Gastroesophageal sphincter (tissue), 4 donors: ENCODE results near the gene BABAM2. TPM values are rescaled to one million over a fixed set of nuclear protein-coding genes. Genes with fewer than 3 reads are reported as not detected.

ENCODE experiments used
- ATAC-seq: fragments of 150-250 bp; one replicate; pipeline ENCODE4 v1.9.1; 2016; ENCODE audit warnings: mild to moderate bottlenecking, moderate library complexity
- H3K27ac ChIP-seq, 4 donors: fragments of 200-600 bp; sonication (generic) in 3 of 4; 1 replicate in 3 of 4; 2 replicates in 1 of 4; pipeline ENCODE4 v1.5.1; 2016 to 2019
- H3K27me3 ChIP-seq: fragments of 200-600 bp; sonication (generic); one replicate; pipeline ENCODE4 v1.5.1; 2019
- H3K36me3 ChIP-seq, 2 donors: fragments of 200-600 bp; sonication (generic); one replicate each; pipeline ENCODE4 v1.5.1; 2019; ENCODE audit warnings: control low read depth in 1 of 2
- H3K4me1 ChIP-seq, 3 donors: fragments of 200-600 bp; sonication (generic); 1 replicate in 2 of 3; 2 replicates in 1 of 3; pipeline ENCODE4 v1.5.1; 2016 to 2019; ENCODE audit warnings: control low read depth in 2 of 3
- H3K4me3 ChIP-seq, 2 donors: fragments of 200-600 bp; sonication (generic); one replicate each; pipeline ENCODE4 v1.5.1; 2019; ENCODE audit warnings: mild to moderate bottlenecking in 1 of 2, moderate library complexity in 1 of 2
- H3K9me3 ChIP-seq, 3 donors: fragments of 200-600 bp; sonication (generic); one replicate each; pipeline ENCODE4 v1.5.1; 2017 to 2019; ENCODE audit warnings: control low read depth in 2 of 3
- EP300 ChIP-seq: sonication (generic); formaldehyde crosslinking; IDR thresholded peaks from one replicate; pipeline ENCODE4 v1.6.1; 2017; ENCODE audit warnings: antibody characterized with exemption, mild to moderate bottlenecking
- POLR2A ChIP-seq, 2 donors: fragments of 450-650 bp; IDR thresholded peaks; one replicate each; pipeline ENCODE4 v1.6.1; 2017; ENCODE audit warnings: antibody characterized with exemption in 2 of 2, mild to moderate bottlenecking in 2 of 2, moderate library complexity in 1 of 2
- POLR2AphosphoS5 ChIP-seq: sonication (generic); formaldehyde crosslinking; IDR thresholded peaks from one replicate; pipeline ENCODE4 v1.6.1; 2017; ENCODE audit warnings: antibody characterized with exemption
- WGBS, 2 donors: methylation state at CpG; one replicate each; pipeline ENCODE4 v1.1.5; 2018; ENCODE audit warnings: low coverage in 1 of 2; 5-methylcytosine and 5-hydroxymethylcytosine counted together
- total RNA-seq, 4 donors: library from RNA; depleted of rRNA; stranded (reverse); fragments of >200 nt; gene quantifications; one replicate each; pipeline ENCODE4 v1.1.0, GENCODE V29; 2016
- TF ChIP-seq, protein P1 (sequence below), 4 experiments: fragments of 200-600 bp in 2 of 4; fragments of 450-650 bp in 2 of 4; sonication (generic) in 1 of 4; IDR thresholded peaks; one replicate each; pipeline ENCODE4 v1.5.1; 2017 to 2019; ENCODE audit warnings: antibody characterized with exemption in 4 of 4, mild to moderate bottlenecking in 2 of 4, moderate library complexity in 2 of 4

Gene BABAM2
- total RNA-seq, 4 donors from 2014 or later, result 28.5 to 43.6 (median 37.4) TPM

DNA sequence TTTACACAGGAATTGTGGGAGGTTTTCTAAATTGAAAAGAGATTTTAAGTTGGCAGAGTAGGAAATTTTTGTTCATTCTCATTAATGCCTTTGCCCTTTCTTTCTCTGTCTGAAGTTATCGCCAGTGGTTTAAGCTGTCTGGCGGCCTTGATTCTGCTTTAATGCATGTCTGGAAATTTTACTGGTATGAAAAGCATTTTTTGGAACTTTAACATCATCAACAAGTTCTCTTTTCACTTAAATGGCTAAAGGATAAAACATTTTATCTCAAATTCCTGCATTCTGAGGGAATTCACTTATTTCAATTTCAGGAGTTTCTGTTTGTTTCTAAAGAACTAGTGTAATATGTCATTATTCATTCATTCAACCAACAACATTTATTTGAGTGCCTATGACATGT is 268.3 kb downstream of the BABAM2 start:
- no peak for ATAC-seq
- Histone ChIP-seq H3K4me3 (no peak overlapping the region), H3K36me3 (no peaks in the 10 kb centered on the region), H3K9me3 (peaks cover 0 to 7% (median 0%) of the 10 kb centered on the region in 3 donors), H3K27me3 (no peaks in the 10 kb centered on the region), H3K27ac (no peak overlapping the region), H3K4me1 (peaks cover 2 to 18% (median 7%) of the 10 kb centered on the region in 3 donors)
- TF ChIP-seq POLR2A (IDR thresholded peaks at IDR 0.05) (no peak), POLR2AphosphoS5 (no peak), EP300 (no peak)
- TF ChIP-seq, protein P1, sequence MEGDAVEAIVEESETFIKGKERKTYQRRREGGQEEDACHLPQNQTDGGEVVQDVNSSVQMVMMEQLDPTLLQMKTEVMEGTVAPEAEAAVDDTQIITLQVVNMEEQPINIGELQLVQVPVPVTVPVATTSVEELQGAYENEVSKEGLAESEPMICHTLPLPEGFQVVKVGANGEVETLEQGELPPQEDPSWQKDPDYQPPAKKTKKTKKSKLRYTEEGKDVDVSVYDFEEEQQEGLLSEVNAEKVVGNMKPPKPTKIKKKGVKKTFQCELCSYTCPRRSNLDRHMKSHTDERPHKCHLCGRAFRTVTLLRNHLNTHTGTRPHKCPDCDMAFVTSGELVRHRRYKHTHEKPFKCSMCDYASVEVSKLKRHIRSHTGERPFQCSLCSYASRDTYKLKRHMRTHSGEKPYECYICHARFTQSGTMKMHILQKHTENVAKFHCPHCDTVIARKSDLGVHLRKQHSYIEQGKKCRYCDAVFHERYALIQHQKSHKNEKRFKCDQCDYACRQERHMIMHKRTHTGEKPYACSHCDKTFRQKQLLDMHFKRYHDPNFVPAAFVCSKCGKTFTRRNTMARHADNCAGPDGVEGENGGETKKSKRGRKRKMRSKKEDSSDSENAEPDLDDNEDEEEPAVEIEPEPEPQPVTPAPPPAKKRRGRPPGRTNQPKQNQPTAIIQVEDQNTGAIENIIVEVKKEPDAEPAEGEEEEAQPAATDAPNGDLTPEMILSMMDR (IDR thresholded peaks at IDR 0.05), result no peak
- 100% methylated on average over 2 of the region's 2 CpGs; no CpG with 5 or more reads in 1 of the 2 donors for WGBS, 2 donors

DNA sequence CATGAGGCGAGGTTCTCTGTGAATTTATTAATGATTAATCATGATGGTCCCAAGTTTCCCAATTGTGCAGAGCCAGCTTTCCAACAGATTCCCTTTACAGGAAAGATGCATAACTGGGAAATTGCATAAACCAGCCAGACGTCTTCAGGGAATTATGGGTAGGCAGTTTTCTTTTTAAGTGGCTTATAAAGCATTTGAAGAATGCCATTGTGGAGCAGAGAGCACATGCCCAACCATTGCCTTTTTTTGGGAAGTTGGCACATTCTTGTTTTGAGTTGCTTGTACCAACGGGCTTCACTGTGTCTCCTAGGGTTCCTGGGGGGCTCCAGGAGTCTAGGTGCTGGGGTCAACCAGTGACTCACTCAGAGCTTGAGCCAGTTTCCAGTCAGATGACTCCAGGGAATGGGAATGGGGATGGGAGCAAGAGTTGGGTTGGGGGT is 270.5 kb downstream of the BABAM2 start:
- peak; percentile 25 for ATAC-seq
- TF ChIP-seq EP300 (no peak), POLR2AphosphoS5 (peak; percentile 55)
- Histone ChIP-seq H3K36me3 (no peaks in the 10 kb centered on the region), H3K9me3 (peaks cover 0 to under 1% (median 0%) of the 10 kb centered on the region in 3 donors), H3K27ac (no peak overlapping the region), H3K27me3 (no peaks in the 10 kb centered on the region), H3K4me3 (no peak overlapping the region), H3K4me1 (peaks cover 14 to 39% (median 19%) of the 10 kb centered on the region in 3 donors)
- 34 to 47% methylated on average over 2 of the region's 3 CpGs for WGBS, 2 donors

DNA sequence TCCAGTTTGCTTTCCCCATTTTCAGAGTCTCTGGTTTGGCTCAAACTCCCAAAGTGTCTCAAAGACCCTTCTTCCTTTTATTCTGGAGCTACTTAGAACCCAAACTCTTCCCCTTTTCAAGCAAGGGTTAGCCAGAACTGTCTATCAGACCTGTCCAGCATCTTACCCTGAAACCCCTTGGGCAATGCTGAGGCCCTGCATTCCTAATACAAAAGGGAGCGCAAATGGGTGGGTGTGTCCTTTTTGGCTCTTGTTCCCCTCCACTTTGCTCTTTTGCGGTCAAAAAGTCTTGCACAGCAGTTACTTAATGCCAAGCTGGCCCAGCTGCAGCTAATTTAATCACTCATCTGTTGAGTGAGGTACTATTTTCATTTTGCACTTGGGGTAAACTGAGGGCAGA is 270.9 kb downstream of the BABAM2 start:
- H3K27ac ChIP-seq, result no peak overlapping the region

GRCh38 chr2:28162564-28162963 is 272.0 kb downstream of the BABAM2 start:
- WGBS, 2 donors, result 87 to 95% methylated on average over 3 of the region's 3 CpGs
- Histone ChIP-seq H3K36me3 (no peaks in the 10 kb centered on the region), H3K4me3 (no peak overlapping the region), H3K27ac (no peak overlapping the region), H3K27me3 (no peaks in the 10 kb centered on the region), H3K4me1 (peaks cover 14 to 39% (median 19%) of the 10 kb centered on the region in 3 donors), H3K9me3 (no peaks in the 10 kb centered on the region)
- TF ChIP-seq EP300, result no peak
- TF ChIP-seq, protein P1 (IDR thresholded peaks at IDR 0.05), result no peak
- no peak for TF ChIP-seq POLR2AphosphoS5
- no peak for TF ChIP-seq POLR2A (IDR thresholded peaks at IDR 0.05)
- no peak for ATAC-seq

More for the DNA sequence above, 270.9 kb downstream of the BABAM2 start:
- no peaks in the 10 kb centered on the region for H3K27me3 ChIP-seq
- H3K4me3 ChIP-seq, result no peak overlapping the region
- ATAC-seq, result no peak
- 84 to 92% methylated on average over 2 of the region's 2 CpGs for WGBS, 2 donors
- peaks cover 14 to 39% (median 19%) of the 10 kb centered on the region in 3 donors for H3K4me1 ChIP-seq
- TF ChIP-seq, protein P1 (IDR thresholded peaks at IDR 0.05), result no peak
- H3K36me3 ChIP-seq, result no peaks in the 10 kb centered on the region
- H3K9me3 ChIP-seq, result no peaks in the 10 kb centered on the region

DNA sequence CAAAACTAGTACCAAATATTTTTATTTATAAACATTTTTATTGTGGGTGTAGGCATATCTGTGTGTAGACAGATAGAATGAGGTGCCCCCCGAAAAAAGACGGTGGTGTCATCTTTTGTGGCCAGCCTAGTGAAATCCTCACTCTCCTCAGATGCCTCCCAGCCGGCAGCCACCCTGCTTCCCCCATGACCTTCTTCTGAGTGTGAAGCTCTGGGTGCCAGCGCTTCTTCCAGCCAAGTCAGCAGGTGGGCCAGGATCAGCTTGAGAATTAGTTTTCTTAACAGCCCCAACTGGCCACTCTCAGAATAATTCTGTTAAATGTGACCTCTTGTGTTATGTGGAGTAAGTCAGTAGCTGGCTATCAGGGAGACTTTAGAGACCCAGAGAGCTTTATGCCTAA is 272.5 kb downstream of the BABAM2 start:
- TF ChIP-seq POLR2AphosphoS5 (no peak), POLR2A (IDR thresholded peaks at IDR 0.05) (no peak), EP300 (no peak)
- TF ChIP-seq, protein P1 (IDR thresholded peaks at IDR 0.05), result no peak
- 87 to 100% methylated on average over 2 to 3 of the region's 4 CpGs for WGBS, 2 donors
- no peaks in the 10 kb centered on the region for H3K36me3 ChIP-seq
- H3K4me1 ChIP-seq, result peaks cover 14 to 39% (median 19%) of the 10 kb centered on the region in 3 donors
- H3K9me3 ChIP-seq, result no peaks in the 10 kb centered on the region
- ATAC-seq, result no peak
- no peaks in the 10 kb centered on the region for H3K27me3 ChIP-seq
- H3K4me3 ChIP-seq, result no peak overlapping the region
- peak overlapping the region in 3 of 4 donors; percentile 59 to 68 (median 60) for H3K27ac ChIP-seq
